Stimulated activated CD8-positive, alpha-beta memory T cell treated with anti-CD3 and anti-CD28 coated beads, Interleukin-12 subunit alpha, Interleukin-12 subunit beta, amount 100 ng/mL, for 24 hours (primary cell): ENCODE data around the gene TAF8.
"Not testable (repeated sequence)": the region's sequence is repeated elsewhere in the genome, so short reads cannot be mapped to it uniquely, and the experiment has no call there.

Experiments used
- DNase-seq: peaks from one replicate; pipeline ENCODE4 v3.0.0-alpha.2; 2020; ENCODE audit errors: extremely low read depth

Gene TAF8

GRCh38 chr6:42050297-42051267 lies at the start of gene TAF8:
Gene TAF8 (plus strand): TSS chr6:42050524. CDS start chr6:42050542, 18 bp downstream.
- peak; percentile 76 for DNase-seq

GRCh38 chr6:42001506-42001905 lies 48.8 kb upstream of the TAF8 start:
- no peak for DNase-seq

- not testable (repeated sequence) for DNase-seq
Measured at GRCh38 chr6:42003658-42004057, 46.7 kb upstream of the TAF8 start.

GRCh38 chr6:42007286-42008137 lies 42.8 kb upstream of the TAF8 start:
- no peak for DNase-seq

GRCh38 chr6:42008138-42008528 lies 42.2 kb upstream of the TAF8 start:
- DNase-seq = not testable (repeated sequence)

- DNase-seq = no peak
Measured at GRCh38 chr6:42009844-42010184, 40.5 kb upstream of the TAF8 start.

GRCh38 chr6:42010185-42010891 lies 40.0 kb upstream of the TAF8 start:
- DNase-seq = no peak

- no peak for DNase-seq
Measured at GRCh38 chr6:42010909-42011308, 39.4 kb upstream of the TAF8 start.

GRCh38 chr6:42012501-42013133 lies 37.7 kb upstream of the TAF8 start:
- DNase-seq = no peak

- no peak for DNase-seq
Measured at GRCh38 chr6:42013134-42013516, 37.2 kb upstream of the TAF8 start.

GRCh38 chr6:42017021-42017643 lies 33.2 kb upstream of the TAF8 start:
- DNase-seq = no peak

GRCh38 chr6:42020967-42021366 lies 29.4 kb upstream of the TAF8 start:
- no peak for DNase-seq

- no peak for DNase-seq
Measured at GRCh38 chr6:42021847-42022754, 28.2 kb upstream of the TAF8 start.

- DNase-seq = no peak
Measured at GRCh38 chr6:42022755-42023384, 27.5 kb upstream of the TAF8 start.

GRCh38 chr6:42025066-42025844 lies 25.1 kb upstream of the TAF8 start:
- DNase-seq = no peak

- DNase-seq = no peak
Measured at GRCh38 chr6:42025845-42026243, 24.5 kb upstream of the TAF8 start.

- DNase-seq = no peak
Measured at GRCh38 chr6:42026540-42026939, 23.8 kb upstream of the TAF8 start.

- no peak for DNase-seq
Measured at GRCh38 chr6:42028234-42029061, 21.9 kb upstream of the TAF8 start.
